Bronchial epithelial cell (primary cell): ENCODE data around the gene GABRR3. TPM values are rescaled to one million over a fixed set of nuclear protein-coding genes. Genes with fewer than 3 reads are reported as not detected.

Source experiments
- DNase-seq: peaks from one replicate; pipeline ENCODE4 v3.0.0-alpha.2; 2010; ENCODE audit warnings: low read depth
- FAIRE-seq: peaks from 2 replicates; lab custom pipeline; 2011; peaks lifted over from hg19 to GRCh38; lab: Jason Lieb, UNC
- H3K27me3 ChIP-seq: 2 replicates; pipeline ENCODE4 v1.5.1; 2011; ENCODE audit warnings: low read length; ENCODE audit not compliant: control insufficient read depth, insufficient read depth
- H3K36me3 ChIP-seq: 2 replicates; pipeline ENCODE4 v1.5.1; 2011; ENCODE audit warnings: low read length; ENCODE audit not compliant: control insufficient read depth, insufficient read depth
- H3K4me3 ChIP-seq: 2 replicates; pipeline ENCODE4 v1.5.1; 2011; ENCODE audit warnings: mild to moderate bottlenecking, low read depth, low read length, control low read depth
- CTCF ChIP-seq: IDR thresholded peaks from 2 replicates; pipeline ENCODE4 v1.5.1; 2011; ENCODE audit warnings: mild to moderate bottlenecking, moderate library complexity, low read length, control low read depth, inconsistent platforms; ENCODE audit not compliant: insufficient read depth, severe bottlenecking
- total RNA-seq: library from RNA; depleted of rRNA; stranded (reverse); fragments of >200 nt; gene quantifications from 2 replicates; pipeline ENCODE4 v1.2.1, GENCODE V29; 2014

The GABRR3 gene
- total RNA-seq, 1 donor from 2014 or later: not detected

GRCh38 chr3:97971679-97972567, 63.2 kb downstream of the GABRR3 start, which contains the start of gene RIOX2:
Gene RIOX2, minus strand, starts transcription at chr3:97972431. Its CDS starts 4,838 bp downstream, at chr3:97967593.
- DNase-seq (peak; percentile 84), FAIRE-seq (peak; percentile 66)
- peak; percentile 19 for TF ChIP-seq CTCF
- H3K36me3 ChIP-seq: no peaks in the 10 kb centered on the region
- H3K27me3 ChIP-seq: no peaks in the 10 kb centered on the region
- peak within 1 kb of the TSS; percentile 72 for H3K4me3 ChIP-seq

- FAIRE-seq (no peak), DNase-seq (no peak)
- no peak for TF ChIP-seq CTCF
- no peaks in the 10 kb centered on the region for H3K27me3 ChIP-seq
- H3K4me3 ChIP-seq: peak overlapping the region; percentile 72
- peaks cover 4% of the 10 kb centered on the region for H3K36me3 ChIP-seq
Observed at GRCh38 chr3:97970956-97971620, 64.0 kb downstream of the GABRR3 start.

GRCh38 chr3:97970156-97970555, 65.0 kb downstream of the GABRR3 start:
- FAIRE-seq (no peak), DNase-seq (no peak)
- H3K36me3 ChIP-seq: peaks cover 4% of the 10 kb centered on the region
- H3K4me3 ChIP-seq: no peak overlapping the region
- no peak for TF ChIP-seq CTCF
- H3K27me3 ChIP-seq: no peaks in the 10 kb centered on the region

- no peak for FAIRE-seq
- Histone ChIP-seq H3K36me3 (peaks cover 4% of the 10 kb centered on the region), H3K27me3 (no peaks in the 10 kb centered on the region), H3K4me3 (no peak overlapping the region)
- no peak for DNase-seq
- TF ChIP-seq CTCF: no peak
Observed at GRCh38 chr3:97969541-97969940, 65.6 kb downstream of the GABRR3 start.

GRCh38 chr3:97968376-97968775, 66.7 kb downstream of the GABRR3 start:
- DNase-seq (no peak), FAIRE-seq (no peak)
- H3K36me3 ChIP-seq: peaks cover 4% of the 10 kb centered on the region

More at GRCh38 chr3:97968376-97968775, 66.7 kb downstream of the GABRR3 start:
- H3K27me3 ChIP-seq: no peaks in the 10 kb centered on the region
- no peak for TF ChIP-seq CTCF
- no peak overlapping the region for H3K4me3 ChIP-seq
